Measurements from ENCODE around the gene CIROP.

Gene CIROP

GRCh38 chr14:23130871-23131270 lies 26.1 kb upstream of the CIROP start:
- DNase-seq = no peak

- no peak for DNase-seq
Measured at GRCh38 chr14:23129759-23130316, 25.0 kb upstream of the CIROP start.

- DNase-seq = no peak
Measured at GRCh38 chr14:23128969-23129758, 24.4 kb upstream of the CIROP start.

- no peak for DNase-seq
Measured at GRCh38 chr14:23127861-23128260, 23.1 kb upstream of the CIROP start.

- DNase-seq = no peak
Measured at GRCh38 chr14:23126548-23127278, 21.9 kb upstream of the CIROP start.

GRCh38 chr14:23125933-23126524 lies 21.2 kb upstream of the CIROP start:
- DNase-seq = no peak

- no peak for DNase-seq
Measured at GRCh38 chr14:23125011-23125410, 20.2 kb upstream of the CIROP start.

- DNase-seq = no peak
Measured at GRCh38 chr14:23124337-23124954, 19.7 kb upstream of the CIROP start.

- DNase-seq = no peak
Measured at GRCh38 chr14:23123419-23123818, 18.6 kb upstream of the CIROP start.

GRCh38 chr14:23122086-23122485 lies 17.3 kb upstream of the CIROP start:
- no peak for DNase-seq

- peak; percentile 10 to 17 for DNase-seq
Measured at GRCh38 chr14:23121361-23121771, 16.6 kb upstream of the CIROP start.

GRCh38 chr14:23120541-23121251 lies 15.9 kb upstream of the CIROP start:
- DNase-seq = peak; percentile 84 to 89

- peak; percentile 19 to 24 for DNase-seq
Measured at GRCh38 chr14:23119363-23120327, 14.9 kb upstream of the CIROP start.

GRCh38 chr14:23118506-23119362 lies 13.9 kb upstream of the CIROP start, which contains the start of gene CEBPE:
Gene CEBPE, minus strand, starts transcription at chr14:23119255. Its CDS starts 164 bp downstream, at chr14:23119091.
- DNase-seq = no peak

GRCh38 chr14:23117371-23118020 lies 12.7 kb upstream of the CIROP start:
- no peak for DNase-seq

- no peak for DNase-seq
Measured at GRCh38 chr14:23115918-23116317, 11.1 kb upstream of the CIROP start.

GRCh38 chr14:23115039-23115731 lies 10.4 kb upstream of the CIROP start:
- no peak for DNase-seq

GRCh38 chr14:23114669-23115038 lies 9.9 kb upstream of the CIROP start:
- no peak for DNase-seq

- no peak for DNase-seq
Measured at GRCh38 chr14:23114120-23114458, 9.3 kb upstream of the CIROP start.
